GM19372 (cell line): ENCODE data around the gene SIGLEC11.
"Not testable (repeated sequence)": the region's sequence is repeated elsewhere in the genome, so short reads cannot be mapped to it uniquely, and the experiment has no call there.

Experiments used
- ATAC-seq: cut with Tn5 transposase; IDR thresholded peaks from one replicate; pipeline ENCODE4 v1.9.1; 2021; ENCODE audit warnings: mild to moderate bottlenecking, low read depth, moderate library complexity; ENCODE audit not compliant: unreplicated experiment

Gene SIGLEC11

GRCh38 chr19:49983645-49984229 lies 22.8 kb upstream of the SIGLEC11 start:
- ATAC-seq, result no peak

- ATAC-seq, result no peak
Measured at GRCh38 chr19:49981603-49982593, 20.9 kb upstream of the SIGLEC11 start.

GRCh38 chr19:49978324-49978723 lies 17.4 kb upstream of the SIGLEC11 start:
- ATAC-seq, result no peak

- no peak for ATAC-seq
Measured at GRCh38 chr19:49977881-49978280, 16.9 kb upstream of the SIGLEC11 start.

- ATAC-seq, result no peak
Measured at GRCh38 chr19:49977076-49977475, 16.1 kb upstream of the SIGLEC11 start.

GRCh38 chr19:49976496-49976895 lies 15.5 kb upstream of the SIGLEC11 start:
- no peak for ATAC-seq

- no peak for ATAC-seq
Measured at GRCh38 chr19:49975051-49975450, 14.1 kb upstream of the SIGLEC11 start.

GRCh38 chr19:49973987-49974386 lies 13.0 kb upstream of the SIGLEC11 start:
- ATAC-seq, result no peak

- no peak for ATAC-seq
Measured at GRCh38 chr19:49972841-49973240, 11.9 kb upstream of the SIGLEC11 start.

GRCh38 chr19:49971991-49972411 lies 11.0 kb upstream of the SIGLEC11 start:
- ATAC-seq, result no peak

GRCh38 chr19:49969355-49969754 lies 8.4 kb upstream of the SIGLEC11 start:
- ATAC-seq, result not testable (repeated sequence)

- ATAC-seq, result no peak
Measured at GRCh38 chr19:49968279-49968922, 7.4 kb upstream of the SIGLEC11 start.

GRCh38 chr19:49959892-49960291 lies 1.1 kb downstream of the SIGLEC11 start:
- not testable (repeated sequence) for ATAC-seq

- ATAC-seq, result not testable (repeated sequence)
Measured at GRCh38 chr19:49958596-49958995, 2.4 kb downstream of the SIGLEC11 start.

- not testable (repeated sequence) for ATAC-seq
Measured at GRCh38 chr19:49958144-49958543, 2.8 kb downstream of the SIGLEC11 start.

GRCh38 chr19:49957262-49957915 lies 3.6 kb downstream of the SIGLEC11 start:
- no peak for ATAC-seq

GRCh38 chr19:49956115-49956495 lies 4.9 kb downstream of the SIGLEC11 start:
- no peak for ATAC-seq

GRCh38 chr19:49954933-49955332 lies 6.0 kb downstream of the SIGLEC11 start:
- ATAC-seq, result no peak

GRCh38 chr19:49954092-49954829 lies 6.7 kb downstream of the SIGLEC11 start:
- ATAC-seq, result no peak

GRCh38 chr19:49953416-49953815 lies 7.6 kb downstream of the SIGLEC11 start:
- ATAC-seq, result no peak
